Osteocyte (in vitro differentiated cells): ENCODE measurements around the gene UBE2D4. TPM values are rescaled to one million over a fixed set of nuclear protein-coding genes. Genes with fewer than 3 reads are reported as not detected.
A peak's percentile ranks its signal among the peaks of the same experiment; 100 is the strongest.
"Not testable (repeated sequence)": the region's sequence is repeated elsewhere in the genome, so short reads cannot be mapped to it uniquely, and the experiment has no call there.

ENCODE experiments used
- DNase-seq: peaks from one replicate; pipeline ENCODE4 v3.0.0; 2021; ENCODE audit warnings: mixed read lengths; ENCODE audit not compliant: unreplicated experiment; ENCODE audit errors: extremely low spot score
- H3K27ac Mint-ChIP-seq: one replicate; pipeline ENCODE4 v1.8.0; 2021; ENCODE audit warnings: mild to moderate bottlenecking, mixed read lengths; ENCODE audit not compliant: unreplicated experiment
- H3K27me3 Mint-ChIP-seq: one replicate; pipeline ENCODE4 v1.8.0; 2021; ENCODE audit warnings: mixed read lengths; ENCODE audit not compliant: unreplicated experiment
- H3K36me3 Mint-ChIP-seq: one replicate; pipeline ENCODE4 v1.8.0; 2021; ENCODE audit warnings: mixed read lengths; ENCODE audit not compliant: unreplicated experiment
- H3K4me1 Mint-ChIP-seq: one replicate; pipeline ENCODE4 v1.8.0; 2021; ENCODE audit warnings: mixed read lengths; ENCODE audit not compliant: unreplicated experiment
- H3K4me3 Mint-ChIP-seq: one replicate; pipeline ENCODE4 v1.8.0; 2021; ENCODE audit warnings: mild to moderate bottlenecking, moderate library complexity, mixed read lengths; ENCODE audit not compliant: unreplicated experiment
- H3K9me3 Mint-ChIP-seq: one replicate; pipeline ENCODE4 v1.8.0; 2021; ENCODE audit warnings: mixed read lengths; ENCODE audit not compliant: unreplicated experiment
- CTCF ChIP-seq: fragments of 200-600 bp; sonication (generic); IDR thresholded peaks from 2 replicates; pipeline ENCODE4 v1.5.0; 2021; ENCODE audit warnings: antibody characterized with exemption, mild to moderate bottlenecking, moderate library complexity
- total RNA-seq: library from RNA; stranded (reverse); gene quantifications from 2 replicates; pipeline ENCODE4 v1.2.1, GENCODE V29; 2021

UBE2D4 gene
- total RNA-seq, 1 donor from 2014 or later, result 18.5 TPM

GRCh38 chr7:43890468-43890867, 35.8 kb upstream of the UBE2D4 start:
- no peak for DNase-seq
- Mint-ChIP-seq H3K36me3 (peaks cover 8% of the 10 kb centered on the region), H3K9me3 (no peaks in the 10 kb centered on the region), H3K27me3 (no peaks in the 10 kb centered on the region), H3K4me3 (no peak overlapping the region), H3K27ac (peak overlapping the region; percentile 2), H3K4me1 (peaks cover 19% of the 10 kb centered on the region)
- TF ChIP-seq CTCF, result no peak

GRCh38 chr7:43891069-43891955, 34.9 kb upstream of the UBE2D4 start:
- no peak overlapping the region for H3K4me3 Mint-ChIP-seq
- TF ChIP-seq CTCF, result no peak
- H3K36me3 Mint-ChIP-seq, result peaks cover 10% of the 10 kb centered on the region
- no peak for DNase-seq
- H3K27me3 Mint-ChIP-seq, result no peaks in the 10 kb centered on the region
- no peak overlapping the region for H3K27ac Mint-ChIP-seq
- H3K4me1 Mint-ChIP-seq, result peaks cover 19% of the 10 kb centered on the region
- no peaks in the 10 kb centered on the region for H3K9me3 Mint-ChIP-seq

GRCh38 chr7:43895847-43896415, 30.3 kb upstream of the UBE2D4 start:
- DNase-seq, result no peak
- H3K4me3 Mint-ChIP-seq, result no peak overlapping the region
- H3K27me3 Mint-ChIP-seq, result no peaks in the 10 kb centered on the region
- peaks cover 1% of the 10 kb centered on the region for H3K4me1 Mint-ChIP-seq
- peaks cover 10% of the 10 kb centered on the region for H3K36me3 Mint-ChIP-seq
- TF ChIP-seq CTCF, result no peak
- no peaks in the 10 kb centered on the region for H3K9me3 Mint-ChIP-seq
- no peak overlapping the region for H3K27ac Mint-ChIP-seq

- H3K4me3 Mint-ChIP-seq, H3K27ac Mint-ChIP-seq, DNase-seq, H3K9me3 Mint-ChIP-seq, H3K27me3 Mint-ChIP-seq: not testable (repeated sequence)
- peaks cover 10% of the 10 kb centered on the region for H3K4me1 Mint-ChIP-seq
- H3K36me3 Mint-ChIP-seq, result peaks cover 10% of the 10 kb centered on the region
Measured at GRCh38 chr7:43898571-43898970, 27.7 kb upstream of the UBE2D4 start.

- Mint-ChIP-seq H3K4me3 (no peak overlapping the region), H3K9me3 (no peaks in the 10 kb centered on the region), H3K27me3 (no peaks in the 10 kb centered on the region), H3K36me3 (peaks cover 4% of the 10 kb centered on the region), H3K4me1 (peaks cover 34% of the 10 kb centered on the region), H3K27ac (no peak overlapping the region)
- no peak for TF ChIP-seq CTCF
- no peak for DNase-seq
Measured at GRCh38 chr7:43902542-43903054, 23.6 kb upstream of the UBE2D4 start.
